AG08396 (cell line): ENCODE results near the gene ACSF3.
"Not testable (repeated sequence)": the region's sequence is repeated elsewhere in the genome, so short reads cannot be mapped to it uniquely, and the experiment has no call there.

Experiments used
- DNase-seq: peaks from one replicate; pipeline ENCODE4 v3.0.0; 2012; ENCODE audit warnings: low spot score, mixed read lengths

Gene ACSF3

DNA sequence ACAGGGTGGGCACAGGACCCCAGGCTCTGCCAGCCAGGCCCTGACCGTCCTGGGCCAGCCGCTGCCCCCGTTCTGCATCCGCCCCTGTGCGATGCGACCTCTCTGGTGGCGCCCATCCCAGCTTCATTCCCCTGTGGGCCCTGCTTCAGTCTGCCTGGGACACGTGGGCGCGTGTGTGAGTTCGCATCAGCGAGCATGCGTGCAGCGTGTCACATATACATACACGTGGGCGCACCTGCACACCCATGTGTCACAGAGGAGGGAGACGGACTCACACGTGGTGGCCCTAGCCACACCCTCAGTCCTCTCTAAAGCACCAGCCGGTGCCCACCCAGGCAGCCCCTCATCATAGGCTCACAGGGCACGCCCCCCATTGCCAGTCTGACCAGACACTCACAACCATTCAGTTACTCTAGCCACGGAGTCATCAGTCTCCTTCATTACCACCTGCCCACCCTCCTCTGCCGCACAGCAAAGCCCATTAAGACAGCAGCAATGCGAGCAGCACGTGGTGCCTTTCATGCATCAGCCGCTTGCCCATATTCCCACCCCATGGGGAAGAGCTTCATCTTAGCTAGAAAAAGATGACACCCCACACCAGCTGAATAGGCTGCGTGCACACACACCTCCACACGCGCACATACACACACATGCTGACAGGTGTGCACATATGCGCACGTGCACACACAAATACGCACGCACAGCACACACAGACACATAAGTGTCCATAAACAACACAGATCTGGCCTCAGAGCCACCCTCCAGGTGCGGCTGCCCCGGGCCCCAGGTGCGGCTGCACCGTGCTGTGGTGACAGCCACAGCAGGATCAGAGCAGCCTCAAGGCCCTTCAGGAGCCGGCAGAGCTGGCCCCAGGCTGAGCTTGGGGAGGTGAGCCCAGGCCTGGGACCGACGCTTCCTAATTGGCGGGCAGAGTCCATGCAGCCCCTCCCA lies 68.4 kb downstream of the ACSF3 start:
- no peak for DNase-seq

DNA sequence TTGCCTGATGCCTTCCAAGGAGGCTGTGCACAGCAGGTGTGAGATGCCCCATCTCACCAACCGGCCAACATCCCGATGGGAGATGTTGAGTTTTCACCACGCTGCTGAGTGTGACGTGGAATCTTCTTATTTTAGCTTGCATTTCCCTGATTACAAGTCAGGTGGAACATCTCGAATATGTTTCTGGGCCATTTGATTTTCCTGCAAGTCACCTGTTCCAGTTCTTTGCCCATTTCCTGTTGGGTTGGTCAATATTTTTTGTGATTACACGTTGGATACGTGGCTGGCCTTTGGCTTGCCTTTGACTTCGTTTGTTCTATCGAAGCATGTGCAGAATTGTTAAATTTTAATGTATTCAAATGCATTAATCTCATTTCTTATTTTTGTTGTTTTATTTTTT lies 69.6 kb downstream of the ACSF3 start:
- DNase-seq = no peak

DNA sequence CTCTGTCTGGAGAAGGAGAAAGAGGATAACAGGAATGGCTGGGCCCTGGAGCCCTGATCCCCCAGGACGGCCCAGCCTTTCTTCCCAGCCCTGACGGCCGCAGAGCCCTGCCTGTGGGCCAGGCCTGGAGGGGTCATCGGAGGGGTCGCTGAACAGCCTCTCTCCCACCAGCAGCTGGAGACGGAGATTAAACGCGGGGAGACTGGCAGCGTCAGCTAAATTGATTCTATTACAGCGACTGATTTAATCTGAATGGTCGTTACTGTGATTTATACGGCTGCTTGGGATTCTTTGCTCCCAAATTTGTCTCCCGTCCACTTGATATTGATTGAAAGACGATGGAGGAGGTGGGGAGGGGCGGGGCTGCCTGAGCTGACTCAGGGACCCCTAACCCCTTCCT lies 70.8 kb downstream of the ACSF3 start:
- DNase-seq = no peak

- no peak for DNase-seq
Observed at GRCh38 chr16:89164847-89165680, 71.4 kb downstream of the ACSF3 start.

DNA sequence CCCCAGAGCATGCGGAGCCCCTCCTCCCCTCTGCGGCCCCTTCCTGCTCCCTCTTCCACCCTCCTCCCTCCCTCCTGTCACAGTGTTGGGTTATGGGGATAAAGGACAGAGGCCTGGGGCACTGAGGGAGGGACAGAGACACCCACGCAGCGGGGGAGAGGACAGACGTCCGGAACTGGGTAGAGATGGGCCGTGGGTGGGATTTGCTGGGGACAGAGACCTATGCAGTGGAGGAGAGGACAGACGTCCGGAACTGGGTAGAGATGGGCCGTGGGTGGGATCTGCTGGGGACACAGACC lies 72.0 kb downstream of the ACSF3 start:
- DNase-seq = not testable (repeated sequence)

- DNase-seq = no peak
Observed at GRCh38 chr16:89166696-89167424, 73.2 kb downstream of the ACSF3 start.

- DNase-seq = peak; percentile 92
Observed at GRCh38 chr16:89167425-89167941, 73.8 kb downstream of the ACSF3 start.

DNA sequence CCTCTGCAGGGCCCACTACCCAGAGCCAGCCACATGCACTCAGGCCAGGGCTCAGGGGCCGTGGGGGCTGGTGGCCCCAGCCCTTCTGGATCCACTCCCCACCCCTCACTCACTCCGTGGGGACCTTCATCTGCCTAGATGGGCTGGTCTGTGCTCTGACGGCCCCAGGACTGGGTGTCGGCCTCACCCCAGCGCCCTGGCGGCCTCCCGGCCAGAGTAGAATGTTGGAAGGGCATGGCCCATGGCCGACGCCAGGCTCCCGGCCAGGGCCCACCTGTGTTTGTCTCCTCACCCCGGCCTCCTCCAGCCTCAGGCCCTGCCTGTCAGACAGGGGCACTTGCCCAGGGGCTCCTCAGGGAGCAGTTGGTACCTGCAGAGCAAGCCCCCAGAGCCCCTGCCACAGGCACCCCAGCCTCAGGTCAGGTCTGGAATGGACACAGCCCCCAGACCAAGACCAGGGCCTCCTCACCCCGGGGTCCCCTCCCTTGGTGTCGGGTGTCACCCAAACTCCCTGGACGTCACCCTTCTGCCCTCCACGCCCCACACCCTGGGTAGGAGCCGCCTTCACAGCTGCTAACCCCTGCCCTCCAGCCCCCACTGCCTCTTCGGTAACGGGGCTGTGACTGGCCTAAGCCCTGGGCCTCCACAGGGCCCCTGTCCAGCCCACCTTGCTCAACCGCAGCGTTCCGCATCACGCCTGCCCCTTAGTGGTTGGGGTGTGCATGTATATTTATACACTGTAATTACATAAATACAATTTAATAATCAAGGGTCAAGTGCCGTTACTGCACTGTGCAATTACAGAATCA lies 74.9 kb downstream of the ACSF3 start:
- no peak for DNase-seq

- DNase-seq = no peak
Observed at GRCh38 chr16:89169778-89170177, 76.1 kb downstream of the ACSF3 start.

GRCh38 chr16:89170346-89171215 lies 76.9 kb downstream of the ACSF3 start:
- no peak for DNase-seq

GRCh38 chr16:89171216-89172170 lies 77.8 kb downstream of the ACSF3 start, which contains the start of gene CDH15:
CDH15 (plus strand) TSS chr16:89171748; CDS start chr16:89171832, 84 bp downstream.
- peak; percentile 98 for DNase-seq

GRCh38 chr16:89172171-89172527 lies 78.5 kb downstream of the ACSF3 start:
- no peak for DNase-seq

DNA sequence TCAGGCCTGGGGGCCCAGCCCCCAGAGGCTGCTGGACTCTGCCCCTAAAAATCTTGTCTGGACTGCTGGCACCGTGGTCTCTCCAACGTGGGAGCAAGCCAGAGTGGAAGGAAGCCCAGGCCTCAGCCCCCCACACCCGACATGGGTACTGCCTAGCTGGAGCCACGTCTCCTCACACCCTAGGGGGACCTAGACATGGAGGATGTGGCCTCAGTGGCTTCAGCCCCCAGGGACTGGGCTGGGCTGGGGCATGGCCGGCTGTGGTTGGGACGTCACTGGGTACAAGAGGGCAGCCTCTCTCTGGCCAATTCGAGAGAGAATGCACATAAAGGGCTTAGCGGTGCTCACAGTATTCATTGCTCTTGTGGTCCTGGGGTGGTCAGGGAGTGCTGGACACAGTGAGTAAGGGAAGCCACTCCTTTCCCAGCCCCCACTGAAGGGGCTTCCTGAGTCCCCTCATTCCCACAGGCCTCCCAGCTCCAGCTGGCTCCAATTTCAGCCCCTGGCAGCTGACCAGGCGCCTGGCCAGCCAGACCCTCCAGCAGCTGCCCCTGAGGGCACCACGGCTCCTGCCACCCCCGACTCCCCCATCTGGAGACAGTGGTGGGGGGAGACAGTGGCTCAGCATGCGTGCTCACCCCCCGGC lies 79.0 kb downstream of the ACSF3 start:
- DNase-seq = no peak

DNA sequence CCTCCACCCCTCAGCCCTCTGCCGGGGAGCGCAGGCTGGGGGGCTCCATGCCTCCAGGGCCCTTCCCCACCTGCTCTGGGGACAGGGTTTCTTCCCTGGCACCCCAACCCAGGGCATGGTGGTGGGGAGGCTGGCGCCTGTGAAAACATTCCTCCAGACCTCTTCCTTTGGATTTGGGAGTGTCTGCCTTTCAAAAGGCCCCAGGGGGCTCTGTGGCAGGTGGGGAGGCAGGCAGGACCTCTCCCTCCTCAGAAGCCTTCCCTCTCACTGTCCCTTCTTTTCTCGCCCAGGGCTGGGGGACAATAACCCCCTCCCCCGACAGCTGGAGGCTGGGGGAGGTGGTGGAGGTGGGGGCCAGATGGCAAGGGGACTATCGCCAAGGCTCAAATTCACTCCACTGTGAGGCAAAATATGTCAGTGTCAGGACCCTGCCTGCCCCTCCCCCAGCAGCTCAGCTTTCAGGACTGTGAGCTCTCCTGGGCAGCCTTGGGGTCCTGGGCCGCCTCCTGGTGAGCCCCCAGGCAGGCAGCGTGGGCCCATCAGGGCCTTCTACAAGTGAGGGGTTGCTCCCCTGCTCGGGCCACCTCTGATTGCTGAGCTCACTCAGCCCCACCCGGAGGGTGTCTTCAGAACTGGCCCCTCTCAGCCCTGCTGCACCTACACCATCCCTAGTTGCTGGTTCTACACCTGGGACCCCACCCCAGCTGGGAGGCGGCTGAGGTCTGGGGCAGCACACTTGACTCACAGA lies 79.7 kb downstream of the ACSF3 start:
- no peak for DNase-seq

DNA sequence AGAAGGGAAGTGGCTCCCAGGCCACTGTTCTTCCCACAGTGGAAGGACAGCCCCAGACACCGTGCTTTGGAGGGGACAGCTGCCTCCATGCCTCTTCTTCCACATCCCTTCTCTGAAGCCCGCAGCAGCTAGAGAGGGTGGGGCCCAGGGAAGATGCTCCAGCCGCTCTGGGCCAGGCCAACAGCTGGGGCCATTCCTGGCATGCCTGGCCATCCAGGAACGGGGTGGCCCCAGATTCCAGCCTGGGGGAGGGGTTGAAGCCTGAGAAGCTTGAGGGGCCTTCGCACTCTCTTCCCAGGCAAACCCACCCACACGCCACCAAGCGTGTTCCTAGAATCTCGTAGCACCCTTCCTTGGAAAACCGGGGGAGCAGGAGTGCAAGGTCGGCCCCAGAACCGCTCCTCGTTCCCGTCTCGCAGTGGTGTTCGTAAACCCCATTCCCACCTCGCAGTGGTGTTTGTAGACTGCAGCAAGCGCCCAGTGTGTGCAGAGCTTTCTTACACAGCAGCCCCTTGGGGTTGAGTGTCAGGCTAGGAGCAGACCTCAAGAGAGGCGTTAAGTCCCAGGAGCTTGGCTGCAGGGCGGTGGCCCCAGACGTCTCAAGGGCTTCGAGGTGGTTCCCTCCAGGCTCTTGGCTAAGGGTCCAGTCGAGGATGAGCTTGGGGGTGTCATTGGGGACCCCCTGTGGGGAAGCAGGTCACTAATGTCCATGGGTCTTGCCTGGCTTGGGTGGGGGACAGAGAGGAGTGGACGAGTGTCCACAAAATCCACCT lies 80.6 kb downstream of the ACSF3 start:
- no peak for DNase-seq

GRCh38 chr16:89174877-89175276 lies 81.2 kb downstream of the ACSF3 start:
- DNase-seq = no peak
